Gastroesophageal sphincter (tissue), 4 donors: ENCODE measurements around the gene FBXO5. TPM values are rescaled to one million over a fixed set of nuclear protein-coding genes. Genes with fewer than 3 reads are reported as not detected.

Experiments used
- ATAC-seq: fragments of 150-250 bp; one replicate; pipeline ENCODE4 v1.9.1; 2016; ENCODE audit warnings: mild to moderate bottlenecking, moderate library complexity
- H3K27ac ChIP-seq, 4 donors: fragments of 200-600 bp; sonication (generic) in 3 of 4; 1 replicate in 3 of 4; 2 replicates in 1 of 4; pipeline ENCODE4 v1.5.1; 2016 to 2019
- H3K27me3 ChIP-seq: fragments of 200-600 bp; sonication (generic); one replicate; pipeline ENCODE4 v1.5.1; 2019
- H3K36me3 ChIP-seq, 2 donors: fragments of 200-600 bp; sonication (generic); one replicate each; pipeline ENCODE4 v1.5.1; 2019; ENCODE audit warnings: control low read depth in 1 of 2
- H3K4me1 ChIP-seq, 3 donors: fragments of 200-600 bp; sonication (generic); 1 replicate in 2 of 3; 2 replicates in 1 of 3; pipeline ENCODE4 v1.5.1; 2016 to 2019; ENCODE audit warnings: control low read depth in 2 of 3
- H3K4me3 ChIP-seq, 2 donors: fragments of 200-600 bp; sonication (generic); one replicate each; pipeline ENCODE4 v1.5.1; 2019; ENCODE audit warnings: mild to moderate bottlenecking in 1 of 2, moderate library complexity in 1 of 2
- H3K9me3 ChIP-seq, 3 donors: fragments of 200-600 bp; sonication (generic); one replicate each; pipeline ENCODE4 v1.5.1; 2017 to 2019; ENCODE audit warnings: control low read depth in 2 of 3
- EP300 ChIP-seq: sonication (generic); formaldehyde crosslinking; IDR thresholded peaks from one replicate; pipeline ENCODE4 v1.6.1; 2017; ENCODE audit warnings: antibody characterized with exemption, mild to moderate bottlenecking
- POLR2A ChIP-seq, 2 donors: fragments of 450-650 bp; IDR thresholded peaks; one replicate each; pipeline ENCODE4 v1.6.1; 2017; ENCODE audit warnings: antibody characterized with exemption in 2 of 2, mild to moderate bottlenecking in 2 of 2, moderate library complexity in 1 of 2
- POLR2AphosphoS5 ChIP-seq: sonication (generic); formaldehyde crosslinking; IDR thresholded peaks from one replicate; pipeline ENCODE4 v1.6.1; 2017; ENCODE audit warnings: antibody characterized with exemption
- WGBS, 2 donors: methylation state at CpG; one replicate each; pipeline ENCODE4 v1.1.5; 2018; ENCODE audit warnings: low coverage in 1 of 2; 5-methylcytosine and 5-hydroxymethylcytosine counted together
- total RNA-seq, 4 donors: library from RNA; depleted of rRNA; stranded (reverse); fragments of >200 nt; gene quantifications; one replicate each; pipeline ENCODE4 v1.1.0, GENCODE V29; 2016
- TF ChIP-seq, protein P1 (sequence below), 4 experiments: fragments of 200-600 bp in 2 of 4; fragments of 450-650 bp in 2 of 4; sonication (generic) in 1 of 4; IDR thresholded peaks; one replicate each; pipeline ENCODE4 v1.5.1; 2017 to 2019; ENCODE audit warnings: antibody characterized with exemption in 4 of 4, mild to moderate bottlenecking in 2 of 4, moderate library complexity in 2 of 4

The FBXO5 gene
- total RNA-seq, 4 donors from 2014 or later, result 2.2 to 5.9 (median 3.2) TPM

DNA sequence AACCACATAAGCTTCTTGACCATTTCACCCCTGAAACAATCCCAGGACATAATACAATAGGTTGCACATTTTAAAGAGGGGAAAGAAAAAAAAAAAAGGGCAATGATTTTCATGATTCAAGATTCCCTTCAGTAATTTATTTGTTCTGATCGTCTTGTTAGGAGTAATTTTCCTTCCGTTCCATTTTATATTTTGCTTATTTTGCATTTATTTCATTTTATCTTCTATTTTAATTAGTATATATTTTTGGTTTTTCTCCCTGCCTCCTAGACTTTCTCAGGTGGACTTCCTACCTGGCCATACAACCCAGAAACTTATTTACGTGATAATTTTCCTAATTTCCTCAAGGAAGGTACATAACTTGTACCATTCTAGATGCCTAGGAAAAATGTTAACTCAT, 32.6 kb downstream of the FBXO5 start:
- Histone ChIP-seq H3K36me3 (no peaks in the 10 kb centered on the region), H3K4me3 (no peak overlapping the region), H3K27ac (no peak overlapping the region), H3K4me1 (no peaks in the 10 kb centered on the region), H3K27me3 (peaks cover 13% of the 10 kb centered on the region), H3K9me3 (peaks cover 0 to 3% (median 0%) of the 10 kb centered on the region in 3 donors)
- ATAC-seq, result no peak
- TF ChIP-seq POLR2AphosphoS5, result no peak
- TF ChIP-seq, protein P1, sequence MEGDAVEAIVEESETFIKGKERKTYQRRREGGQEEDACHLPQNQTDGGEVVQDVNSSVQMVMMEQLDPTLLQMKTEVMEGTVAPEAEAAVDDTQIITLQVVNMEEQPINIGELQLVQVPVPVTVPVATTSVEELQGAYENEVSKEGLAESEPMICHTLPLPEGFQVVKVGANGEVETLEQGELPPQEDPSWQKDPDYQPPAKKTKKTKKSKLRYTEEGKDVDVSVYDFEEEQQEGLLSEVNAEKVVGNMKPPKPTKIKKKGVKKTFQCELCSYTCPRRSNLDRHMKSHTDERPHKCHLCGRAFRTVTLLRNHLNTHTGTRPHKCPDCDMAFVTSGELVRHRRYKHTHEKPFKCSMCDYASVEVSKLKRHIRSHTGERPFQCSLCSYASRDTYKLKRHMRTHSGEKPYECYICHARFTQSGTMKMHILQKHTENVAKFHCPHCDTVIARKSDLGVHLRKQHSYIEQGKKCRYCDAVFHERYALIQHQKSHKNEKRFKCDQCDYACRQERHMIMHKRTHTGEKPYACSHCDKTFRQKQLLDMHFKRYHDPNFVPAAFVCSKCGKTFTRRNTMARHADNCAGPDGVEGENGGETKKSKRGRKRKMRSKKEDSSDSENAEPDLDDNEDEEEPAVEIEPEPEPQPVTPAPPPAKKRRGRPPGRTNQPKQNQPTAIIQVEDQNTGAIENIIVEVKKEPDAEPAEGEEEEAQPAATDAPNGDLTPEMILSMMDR (IDR thresholded peaks at IDR 0.05), result no peak
- WGBS, 2 donors, result 78 to 84% methylated on average over 3 of the region's 3 CpGs

DNA sequence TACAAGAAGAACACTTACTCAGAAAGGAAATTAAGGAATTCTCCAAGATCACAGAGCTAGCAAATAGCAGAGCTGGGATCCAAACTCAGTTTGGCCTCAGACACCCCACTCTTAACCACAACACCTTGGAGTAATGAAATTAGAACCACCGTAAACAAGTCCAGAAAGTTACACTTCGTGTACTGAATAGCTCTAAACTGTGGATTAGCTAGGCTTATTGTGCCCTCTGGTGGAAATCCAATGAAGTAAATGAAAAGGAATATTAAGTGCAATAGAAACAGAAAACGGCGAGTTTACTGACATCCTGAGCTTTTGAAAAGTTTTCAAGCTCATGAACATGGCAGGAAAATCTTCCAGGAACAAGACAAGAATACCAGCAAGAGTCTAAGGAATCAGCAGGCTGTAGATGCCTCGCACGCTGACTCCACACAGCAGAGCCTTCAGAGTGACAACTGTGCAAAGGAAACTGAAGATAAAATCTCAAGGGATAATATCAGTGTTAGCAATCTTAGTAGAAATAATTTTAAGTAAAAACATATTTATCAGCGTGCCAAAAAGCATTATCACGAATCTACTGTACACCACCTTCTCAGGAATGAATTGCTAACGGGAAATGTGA, 34.6 kb downstream of the FBXO5 start:
- Histone ChIP-seq H3K27me3 (peaks cover 13% of the 10 kb centered on the region), H3K27ac (no peak overlapping the region), H3K9me3 (no peaks in the 10 kb centered on the region), H3K4me3 (no peak overlapping the region), H3K36me3 (no peaks in the 10 kb centered on the region), H3K4me1 (no peaks in the 10 kb centered on the region)
- peak; percentile 55 for ATAC-seq
- no peak for TF ChIP-seq POLR2A (IDR thresholded peaks at IDR 0.05)
- TF ChIP-seq, protein P1 (IDR thresholded peaks at IDR 0.05), result peak; percentile 32 to 62 (median 54)
- 23 to 25% methylated on average over 9 of the region's 9 CpGs for WGBS, 2 donors

DNA sequence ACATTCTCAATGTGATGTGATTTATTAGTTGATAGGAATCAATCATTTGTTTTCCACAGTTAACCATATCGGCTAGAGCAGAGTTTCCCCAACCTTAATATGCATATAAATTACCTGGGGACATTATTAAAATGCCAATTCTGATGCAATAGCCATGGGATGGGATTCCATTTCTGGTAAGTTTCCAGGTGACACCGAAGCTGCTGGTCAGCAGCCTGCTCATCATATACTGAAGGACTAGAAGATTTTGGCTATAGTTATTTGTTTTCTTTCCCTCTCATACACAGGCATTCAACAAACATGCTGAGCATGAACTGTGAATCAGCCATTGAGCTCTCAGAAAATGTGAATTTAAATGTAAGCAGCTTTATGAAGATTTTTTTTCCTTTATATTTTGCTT, 35.8 kb downstream of the FBXO5 start:
- 62 to 69% methylated on average over 2 of the region's 2 CpGs for WGBS, 2 donors
- no peak for TF ChIP-seq EP300
- TF ChIP-seq, protein P1 (IDR thresholded peaks at IDR 0.05), result no peak
- no peak for TF ChIP-seq POLR2AphosphoS5
- TF ChIP-seq POLR2A (IDR thresholded peaks at IDR 0.05), result no peak

DNA sequence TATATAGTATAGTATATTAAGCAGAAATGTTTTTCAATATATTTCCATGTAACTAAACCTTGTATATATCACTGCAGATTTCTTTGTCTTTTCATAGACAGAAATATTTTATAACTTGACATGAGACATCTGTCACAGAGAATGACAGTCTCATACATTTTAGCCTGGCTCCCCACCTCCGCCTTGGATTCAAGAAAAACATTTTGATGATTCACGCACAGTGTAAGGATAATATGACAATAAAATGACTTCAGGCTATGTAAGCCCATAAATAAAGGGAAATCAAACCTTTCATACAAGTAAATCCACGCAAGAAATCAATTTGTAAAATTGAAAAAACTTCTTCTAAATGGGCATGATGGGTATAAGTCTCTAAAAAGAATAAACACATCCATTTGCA, 36.4 kb downstream of the FBXO5 start:
- no peak for ATAC-seq
- WGBS, 2 donors, result 66 to 88% methylated on average over 3 of the region's 3 CpGs
- TF ChIP-seq POLR2A (IDR thresholded peaks at IDR 0.05), result no peak
- TF ChIP-seq, protein P1 (IDR thresholded peaks at IDR 0.05), result no peak
- no peak for TF ChIP-seq EP300
- TF ChIP-seq POLR2AphosphoS5, result no peak

More for the DNA sequence above, 35.8 kb downstream of the FBXO5 start:
- H3K27me3 ChIP-seq, result peaks cover 13% of the 10 kb centered on the region
- H3K36me3 ChIP-seq, result no peaks in the 10 kb centered on the region
- H3K9me3 ChIP-seq, result no peaks in the 10 kb centered on the region
- no peak overlapping the region for H3K4me3 ChIP-seq
- H3K27ac ChIP-seq, result no peak overlapping the region
- ATAC-seq, result no peak
- no peaks in the 10 kb centered on the region for H3K4me1 ChIP-seq

DNA sequence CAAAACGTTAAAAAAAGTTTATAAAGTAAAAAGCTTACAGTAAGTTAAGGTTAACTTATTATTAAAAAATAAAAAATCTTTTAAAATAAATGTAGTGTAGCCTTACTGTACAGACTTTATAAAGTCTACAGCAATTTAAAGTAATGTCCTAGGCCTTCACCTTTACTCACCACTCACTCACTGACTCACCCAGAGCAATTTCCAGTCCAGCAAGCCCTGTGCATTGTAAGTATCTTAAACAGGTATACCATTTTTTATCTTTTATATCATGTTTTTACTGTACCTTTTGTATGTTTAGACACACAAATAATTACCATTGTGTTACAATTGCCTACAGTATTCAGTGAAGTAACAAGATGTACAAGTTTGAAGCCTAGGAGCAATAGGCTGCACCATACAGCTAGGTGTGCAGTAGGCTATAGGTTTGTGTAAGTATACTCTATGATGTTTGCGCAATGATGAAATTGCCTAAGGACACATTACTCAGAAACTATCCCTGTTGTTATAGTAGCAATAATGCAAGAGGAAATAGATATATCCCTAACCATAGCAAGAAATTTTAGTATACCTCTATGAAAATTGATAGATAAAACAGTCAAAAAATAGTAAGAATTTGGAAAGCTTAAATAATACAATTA, 39.5 kb downstream of the FBXO5 start:
- Histone ChIP-seq H3K9me3 (no peaks in the 10 kb centered on the region), H3K4me3 (no peak overlapping the region), H3K36me3 (no peaks in the 10 kb centered on the region), H3K4me1 (no peaks in the 10 kb centered on the region), H3K27ac (no peak overlapping the region), H3K27me3 (peaks cover 17% of the 10 kb centered on the region)
- WGBS, 2 donors, result 50 to 84% methylated on average over 1 to 2 of the region's 2 CpGs
- TF ChIP-seq, protein P1 (IDR thresholded peaks at IDR 0.05), result no peak
- TF ChIP-seq POLR2A (IDR thresholded peaks at IDR 0.05) (no peak), POLR2AphosphoS5 (no peak)
- no peak for ATAC-seq

More for the DNA sequence above, 36.4 kb downstream of the FBXO5 start:
- H3K4me3 ChIP-seq, result no peak overlapping the region
- no peaks in the 10 kb centered on the region for H3K36me3 ChIP-seq
- no peaks in the 10 kb centered on the region for H3K4me1 ChIP-seq
- H3K27ac ChIP-seq, result no peak overlapping the region
- H3K9me3 ChIP-seq, result no peaks in the 10 kb centered on the region
- peaks cover 13% of the 10 kb centered on the region for H3K27me3 ChIP-seq
